DND-41 (cell line): Measurements from ENCODE around the gene FCGBP.

Experiments used
- CTCF ChIP-seq: IDR thresholded peaks from 2 replicates; pipeline ENCODE4 v1.5.1; 2012; ENCODE audit warnings: borderline replicate concordance, low read length, moderate library complexity, mild to moderate bottlenecking; ENCODE audit not compliant: poor library complexity, severe bottlenecking; ENCODE audit errors: extremely low read depth
- EZH2 ChIP-seq: IDR thresholded peaks from 3 replicates; pipeline ENCODE4 v1.6.1; 2012; ENCODE audit warnings: borderline replicate concordance, low read depth, mild to moderate bottlenecking, moderate library complexity, low read length, inconsistent platforms; ENCODE audit not compliant: severe bottlenecking

GRCh38 chr19:39926170-39926760, 8.2 kb downstream of the FCGBP start:
- TF ChIP-seq CTCF (no peak), EZH2 (no peak)
